IPS-20b (cell line): ENCODE measurements around the gene ADAMTS5.

Experiments used
- H3K27ac ChIP-seq: one replicate; pipeline ENCODE4 v1.5.1; 2013; ENCODE audit warnings: low read length
- H3K27me3 ChIP-seq: 2 replicates; pipeline ENCODE4 v1.6.1; 2013; ENCODE audit warnings: mild to moderate bottlenecking, low read length, inconsistent platforms; ENCODE audit not compliant: insufficient read depth
- H3K36me3 ChIP-seq: 2 replicates; pipeline ENCODE4 v1.6.1; 2013; ENCODE audit warnings: low read depth, mild to moderate bottlenecking, inconsistent platforms, low read length, moderate library complexity; ENCODE audit not compliant: insufficient read depth
- H3K4me1 ChIP-seq: 2 replicates; pipeline ENCODE4 v1.6.1; 2013; ENCODE audit warnings: mild to moderate bottlenecking, control low read depth, inconsistent platforms, low read length, moderate library complexity; ENCODE audit not compliant: insufficient read depth
- H3K4me3 ChIP-seq: 2 replicates; pipeline ENCODE4 v1.5.1; 2013; ENCODE audit warnings: mild to moderate bottlenecking, low read length, inconsistent platforms
- H3K9ac ChIP-seq: 2 replicates; pipeline ENCODE4 v1.6.1; 2013; ENCODE audit warnings: low read depth, mild to moderate bottlenecking, inconsistent platforms, low read length, moderate library complexity
- H3K9me3 ChIP-seq: 2 replicates; pipeline ENCODE4 v1.6.1; 2013; ENCODE audit warnings: mild to moderate bottlenecking, low read depth, low read length, inconsistent platforms; ENCODE audit not compliant: insufficient read depth

The ADAMTS5 gene

DNA sequence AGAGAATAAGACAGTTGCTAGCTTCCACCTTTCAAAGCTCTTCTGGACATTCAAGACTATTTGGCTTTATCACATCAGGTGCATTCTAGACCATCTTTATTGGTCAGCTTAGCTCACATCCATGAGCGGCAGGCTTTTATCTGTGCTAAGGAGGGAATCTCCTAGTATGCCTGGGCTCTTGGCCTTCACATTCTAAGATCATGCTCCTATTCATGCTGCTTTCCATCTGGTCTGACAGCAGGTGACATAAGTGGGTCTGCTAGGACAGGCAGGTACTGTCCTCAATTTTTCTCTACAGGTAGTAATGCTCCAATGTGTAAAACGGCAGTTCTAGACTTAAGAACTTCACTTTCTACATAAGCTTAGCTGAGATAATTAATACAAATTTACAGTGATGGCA lies 82.5 kb downstream of the ADAMTS5 start:
- Histone ChIP-seq H3K4me3 (no peak overlapping the region), H3K9me3 (no peaks in the 10 kb centered on the region; the same call in 1 of the 2 replicates), H3K36me3 (no peaks in the 10 kb centered on the region), H3K9ac (no peak overlapping the region), H3K27me3 (no peaks in the 10 kb centered on the region), H3K4me1 (no peaks in the 10 kb centered on the region), H3K27ac (no peak overlapping the region)

DNA sequence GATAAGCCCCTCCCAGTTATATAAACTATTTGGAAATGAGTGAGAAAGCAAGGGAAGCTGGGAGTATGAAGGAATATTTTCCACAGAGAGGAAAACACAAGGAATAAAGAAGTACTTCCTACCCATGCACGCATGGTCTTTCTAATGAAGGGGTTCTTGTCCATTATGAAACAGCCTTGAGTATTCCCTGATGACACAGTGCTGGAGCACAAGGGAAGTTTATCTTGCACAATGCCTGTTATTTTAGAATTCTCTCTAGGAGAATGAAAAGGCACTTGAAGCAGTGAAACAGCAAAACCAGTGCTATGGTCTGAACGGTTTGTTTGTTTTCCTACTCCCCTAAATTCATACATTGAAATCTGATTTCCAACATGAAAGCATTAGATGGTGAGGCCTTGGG lies 83.1 kb downstream of the ADAMTS5 start:
- no peaks in the 10 kb centered on the region; the same call in 1 of the 2 replicates for H3K9me3 ChIP-seq
- H3K9ac ChIP-seq: no peak overlapping the region
- no peaks in the 10 kb centered on the region for H3K27me3 ChIP-seq
- H3K36me3 ChIP-seq: no peaks in the 10 kb centered on the region
- no peak overlapping the region for H3K4me3 ChIP-seq
- H3K27ac ChIP-seq: no peak overlapping the region
- H3K4me1 ChIP-seq: no peaks in the 10 kb centered on the region

DNA sequence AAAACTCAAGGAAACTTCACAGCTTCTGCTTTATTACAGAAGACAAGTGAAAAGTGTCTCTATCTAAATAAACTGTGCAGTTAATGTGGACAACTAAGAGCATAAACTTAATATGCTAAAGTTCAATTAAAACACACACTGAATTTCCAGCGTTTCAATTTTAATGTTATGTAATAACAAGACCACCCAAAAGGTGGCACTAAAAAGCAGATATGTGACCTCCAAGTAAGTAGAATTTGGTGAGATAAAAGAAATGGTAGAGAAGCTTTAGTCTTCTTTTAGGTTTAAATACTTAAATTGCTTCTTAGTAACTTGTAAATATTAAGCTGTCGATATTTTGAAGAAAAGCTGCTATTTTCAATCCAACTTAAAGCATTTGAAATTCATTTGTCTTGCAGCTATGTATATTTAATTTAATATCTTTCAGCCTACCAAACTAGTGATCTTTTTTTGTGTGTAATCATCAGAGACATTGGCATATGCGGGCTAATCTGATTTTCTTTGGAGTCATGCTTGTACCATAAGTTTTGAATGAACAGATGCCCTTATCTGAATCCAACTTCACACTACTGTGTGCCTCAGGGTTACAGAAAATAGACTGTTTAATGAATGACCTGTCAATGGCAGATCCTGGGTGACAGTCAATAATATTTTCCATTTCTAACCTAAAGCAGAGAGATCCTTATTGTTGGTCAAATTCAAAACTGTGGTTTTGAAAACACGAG lies 85.2 kb downstream of the ADAMTS5 start:
- Histone ChIP-seq H3K4me1 (no peaks in the 10 kb centered on the region), H3K27ac (no peak overlapping the region), H3K36me3 (no peaks in the 10 kb centered on the region), H3K9ac (no peak overlapping the region), H3K27me3 (no peaks in the 10 kb centered on the region), H3K4me3 (no peak overlapping the region), H3K9me3 (no peaks in the 10 kb centered on the region)

DNA sequence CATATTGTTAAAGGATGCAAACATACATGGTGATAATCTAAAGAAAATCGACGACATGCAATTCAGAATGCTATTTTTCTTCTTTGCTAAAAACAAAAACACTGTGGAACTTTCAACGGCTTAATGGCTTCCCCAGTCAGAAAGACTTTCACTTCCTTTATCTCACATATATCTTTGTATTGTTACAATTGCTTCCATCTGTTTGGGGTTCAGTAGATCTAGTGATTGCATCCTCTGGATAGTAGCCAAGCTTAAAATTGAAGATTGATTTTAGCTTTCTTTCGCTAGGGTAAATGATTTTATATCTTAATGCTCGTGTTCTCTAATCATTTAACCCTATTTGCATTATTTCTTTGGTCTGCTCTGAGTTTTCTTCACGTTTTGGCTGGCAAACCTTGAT lies 89.9 kb downstream of the ADAMTS5 start:
- H3K4me3 ChIP-seq: no peak overlapping the region
- no peaks in the 10 kb centered on the region for H3K36me3 ChIP-seq
- no peak overlapping the region for H3K9ac ChIP-seq
- no peak overlapping the region for H3K27ac ChIP-seq
- H3K27me3 ChIP-seq: no peaks in the 10 kb centered on the region
- no peaks in the 10 kb centered on the region for H3K4me1 ChIP-seq
- peaks cover 17% of the 10 kb centered on the region; the same call in 1 of the 2 replicates for H3K9me3 ChIP-seq

DNA sequence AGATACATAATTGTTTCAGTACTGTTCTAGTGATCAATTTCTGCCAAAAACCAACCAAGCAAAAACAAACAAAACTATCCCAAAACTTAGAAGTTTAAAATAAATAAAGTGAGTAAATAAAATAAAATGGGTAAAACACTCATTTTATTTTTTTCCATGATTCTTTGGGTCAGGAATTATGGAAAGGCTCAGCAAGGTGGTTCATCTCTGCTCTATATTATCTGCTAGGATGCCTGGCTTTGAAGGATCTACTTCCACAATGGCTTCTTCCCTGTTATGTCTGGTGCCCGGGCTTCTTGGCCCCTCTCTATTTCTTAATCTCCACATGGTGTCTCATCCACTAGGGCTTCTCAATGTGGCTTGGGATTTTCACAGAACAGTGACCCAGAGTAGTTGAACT lies 92.5 kb downstream of the ADAMTS5 start:
- H3K9me3 ChIP-seq: peaks cover 17% of the 10 kb centered on the region; the same call in 1 of the 2 replicates
- H3K4me3 ChIP-seq: no peak overlapping the region
- H3K4me1 ChIP-seq: no peaks in the 10 kb centered on the region
- no peak overlapping the region for H3K27ac ChIP-seq
- H3K36me3 ChIP-seq: no peaks in the 10 kb centered on the region
- H3K27me3 ChIP-seq: no peaks in the 10 kb centered on the region
- H3K9ac ChIP-seq: no peak overlapping the region
